Adrenal gland (tissue), 12 donors: Measurements from ENCODE around the gene ZNF799. TPM values are rescaled to one million over a fixed set of nuclear protein-coding genes. Genes with fewer than 3 reads are reported as not detected.
"Not testable (repeated sequence)": the region's sequence is repeated elsewhere in the genome, so short reads cannot be mapped to it uniquely, and the experiment has no call there.

ENCODE experiments used
- DNase-seq, 7 donors: peaks; one replicate each; pipeline ENCODE4 v3.0.0-alpha.2; 2019 to 2020
- H3K27ac ChIP-seq, 5 donors: fragments of 200-600 bp; sonication (generic) in 4 of 5; 1 replicate in 3 of 5; 2 replicates in 2 of 5; pipeline versions ENCODE4 v1.5.1 to v1.8.0; 2016 to 2020; ENCODE audit warnings: mild to moderate bottlenecking in 1 of 5
- H3K27me3 ChIP-seq: fragments of 200-600 bp; 2 replicates; pipeline ENCODE4 v1.8.0; 2021
- H3K36me3 ChIP-seq, 2 donors: fragments of 200-600 bp; replicated peaks in 1 of 2; 1 replicate in 1 of 2; 2 replicates in 1 of 2; pipeline versions ENCODE4 v1.5.1 to v1.8.0; 2018 to 2022
- H3K4me1 ChIP-seq, 2 donors: fragments of 200-600 bp; replicated peaks in 1 of 2; 1 replicate in 1 of 2; 2 replicates in 1 of 2; pipeline versions ENCODE4 v1.5.1 to v1.8.0; 2018 to 2021
- H3K4me3 ChIP-seq, 4 donors: fragments of 200-600 bp; sonication (generic) in 3 of 4; one replicate each; pipeline ENCODE4 v1.5.1; 2016 to 2018
- H3K9me3 ChIP-seq, 3 donors: fragments of 200-600 bp; sonication (generic) in 1 of 3; replicated peaks in 1 of 3; 1 replicate in 2 of 3; 2 replicates in 1 of 3; pipeline versions ENCODE4 v1.5.1 to v1.8.0; 2016 to 2021
- POLR2A ChIP-seq, 2 donors: fragments of 450-650 bp; IDR thresholded peaks; one replicate each; pipeline ENCODE4 v1.6.1; 2017; ENCODE audit warnings: antibody characterized with exemption in 2 of 2, mild to moderate bottlenecking in 2 of 2, moderate library complexity in 1 of 2
- WGBS, 4 donors: extraction: QIAGEN DNeasy Blood & Tissue Kit in 2 of 4; methylation state at CpG; one replicate each; pipeline versions ENCODE4 v1.1.5 to v1.1.7; 2013 to 2017; 5-methylcytosine and 5-hydroxymethylcytosine counted together
- intact Hi-C, 2 donors: fragments of 100-400 bp; cut with DNase I; formaldehyde crosslinking; loops; one replicate each; pipeline versions ENCODE4 v1.14.1 to v1.15.0; 2022 to 2023
- polyA plus RNA-seq, 3 donors: library from polyadenylated mRNA; stranded (reverse); fragments of 200-250 nt in 2 of 3; fragments of 350-450 nt in 1 of 3; fragmentation: Illumina TruSeq in 1 of 3; extraction: RNeasy Lipid Tissue Mini Kit (QIAGEN cat#74804) in 1 of 3; gene quantifications; one replicate each; pipeline ENCODE4 v1.2.3, GENCODE V29; 2013 to 2014
- total RNA-seq, 9 donors: library from RNA; depleted of rRNA in 4 of 9; stranded (reverse); fragments of >200 nt in 4 of 9; fragments of 120-200 nt in 1 of 9; fragmentation: NEBNext Ultra II Directional in 1 of 9; extraction: Animal tissue kit (Norgen Biotek cat#: 25700) in 1 of 9; gene quantifications; one replicate each; pipeline versions ENCODE4 v1.1.0 to v1.2.4, GENCODE V29; 2013 to 2023
- TF ChIP-seq, protein P1 (sequence below), 6 experiments: fragments of 450-650 bp in 4 of 6; fragments of 200-600 bp in 2 of 6; sonication (generic) in 1 of 6; IDR thresholded peaks; 1 replicate in 5 of 6; 2 replicates in 1 of 6; pipeline versions ENCODE4 v1.5.1 to v1.8.0; 2016 to 2021; ENCODE audit warnings: antibody characterized with exemption in 6 of 6, mild to moderate bottlenecking in 2 of 6, moderate library complexity in 1 of 6
- donor health status: healthy with polysubstance abuse.
- donor health status: Bipolar disorder and iron deficiency.
- donor health status: DM: yes; HTN: yes; CAD: no.
- donor health status: DM: no; HTN: no; CAD: no.
- donor health status: DM: no; HTN: no; CAD: no.
- donor health status: DM: yes; HTN: yes; CAD: no.

ZNF799 gene
- total and polyA plus RNA-seq, 12 donors, result 1.5 to 11.1 (median 3.8) TPM

DNA sequence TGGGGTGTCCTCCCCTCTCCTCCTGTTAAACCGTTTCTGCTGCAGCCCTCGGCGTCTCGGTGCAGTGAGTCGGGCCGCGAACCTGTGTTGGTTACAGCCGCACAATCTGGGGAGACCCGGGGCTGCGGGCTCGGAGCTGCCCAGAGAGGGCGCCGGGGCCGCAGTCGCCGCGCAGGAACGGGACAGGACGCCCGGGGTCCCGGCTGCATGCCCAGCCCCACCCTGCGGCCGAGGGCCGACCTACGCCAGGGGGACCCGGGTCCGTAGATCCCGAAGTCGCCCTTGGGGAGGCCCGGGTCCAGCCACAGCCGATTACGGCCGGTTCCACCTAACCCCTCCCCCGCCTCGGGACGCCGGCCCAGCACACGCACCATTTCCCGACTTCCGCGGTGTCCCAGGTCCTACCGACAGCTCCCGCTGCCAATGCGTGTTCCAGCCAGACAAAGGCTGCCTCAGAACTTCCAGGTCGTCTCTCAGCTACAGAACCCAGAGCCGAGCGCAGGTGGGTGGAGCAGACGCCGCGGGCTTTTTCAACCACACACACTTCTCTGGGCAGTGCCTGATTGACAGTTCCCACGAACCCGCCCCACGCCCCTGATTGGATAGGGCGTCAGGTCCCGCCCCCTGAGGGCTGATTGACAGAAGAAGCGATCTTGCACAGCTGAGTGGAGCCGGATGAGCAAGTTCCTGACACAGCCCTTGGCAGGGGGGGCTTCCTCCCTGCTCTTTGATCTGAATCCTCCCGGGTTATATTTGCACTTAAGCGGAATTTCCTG lies 39.7 kb upstream of the ZNF799 start, which contains the start of gene ZNF443:
Gene ZNF443 (minus strand): TSS at position 481 of the 776 bp plus-strand sequence. CDS start 107 bp downstream, at position 374.
- no peaks in the 10 kb centered on the region for H3K27me3 ChIP-seq
- peak; percentile 99 to 100 (median 99) for DNase-seq
- peak within 1 kb of the TSS; percentile 42 to 86 (median 68) for H3K4me3 ChIP-seq
- no peaks in the 10 kb centered on the region for H3K36me3 ChIP-seq
- H3K4me1 ChIP-seq, result no peaks in the 10 kb centered on the region
- peak within 1 kb of the TSS; percentile 39 to 89 (median 78) for H3K27ac ChIP-seq
- 0% methylated on average over 3 to 59 of the region's 59 CpGs for WGBS, 4 donors
- H3K9me3 ChIP-seq, result no peaks in the 10 kb centered on the region
- TF ChIP-seq, protein P1, sequence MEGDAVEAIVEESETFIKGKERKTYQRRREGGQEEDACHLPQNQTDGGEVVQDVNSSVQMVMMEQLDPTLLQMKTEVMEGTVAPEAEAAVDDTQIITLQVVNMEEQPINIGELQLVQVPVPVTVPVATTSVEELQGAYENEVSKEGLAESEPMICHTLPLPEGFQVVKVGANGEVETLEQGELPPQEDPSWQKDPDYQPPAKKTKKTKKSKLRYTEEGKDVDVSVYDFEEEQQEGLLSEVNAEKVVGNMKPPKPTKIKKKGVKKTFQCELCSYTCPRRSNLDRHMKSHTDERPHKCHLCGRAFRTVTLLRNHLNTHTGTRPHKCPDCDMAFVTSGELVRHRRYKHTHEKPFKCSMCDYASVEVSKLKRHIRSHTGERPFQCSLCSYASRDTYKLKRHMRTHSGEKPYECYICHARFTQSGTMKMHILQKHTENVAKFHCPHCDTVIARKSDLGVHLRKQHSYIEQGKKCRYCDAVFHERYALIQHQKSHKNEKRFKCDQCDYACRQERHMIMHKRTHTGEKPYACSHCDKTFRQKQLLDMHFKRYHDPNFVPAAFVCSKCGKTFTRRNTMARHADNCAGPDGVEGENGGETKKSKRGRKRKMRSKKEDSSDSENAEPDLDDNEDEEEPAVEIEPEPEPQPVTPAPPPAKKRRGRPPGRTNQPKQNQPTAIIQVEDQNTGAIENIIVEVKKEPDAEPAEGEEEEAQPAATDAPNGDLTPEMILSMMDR (IDR thresholded peaks at IDR 0.05), result no peak
- TF ChIP-seq POLR2A (IDR thresholded peaks at IDR 0.05), result peak; percentile 62 to 91
- intact Hi-C loops, result no loop called here

DNA sequence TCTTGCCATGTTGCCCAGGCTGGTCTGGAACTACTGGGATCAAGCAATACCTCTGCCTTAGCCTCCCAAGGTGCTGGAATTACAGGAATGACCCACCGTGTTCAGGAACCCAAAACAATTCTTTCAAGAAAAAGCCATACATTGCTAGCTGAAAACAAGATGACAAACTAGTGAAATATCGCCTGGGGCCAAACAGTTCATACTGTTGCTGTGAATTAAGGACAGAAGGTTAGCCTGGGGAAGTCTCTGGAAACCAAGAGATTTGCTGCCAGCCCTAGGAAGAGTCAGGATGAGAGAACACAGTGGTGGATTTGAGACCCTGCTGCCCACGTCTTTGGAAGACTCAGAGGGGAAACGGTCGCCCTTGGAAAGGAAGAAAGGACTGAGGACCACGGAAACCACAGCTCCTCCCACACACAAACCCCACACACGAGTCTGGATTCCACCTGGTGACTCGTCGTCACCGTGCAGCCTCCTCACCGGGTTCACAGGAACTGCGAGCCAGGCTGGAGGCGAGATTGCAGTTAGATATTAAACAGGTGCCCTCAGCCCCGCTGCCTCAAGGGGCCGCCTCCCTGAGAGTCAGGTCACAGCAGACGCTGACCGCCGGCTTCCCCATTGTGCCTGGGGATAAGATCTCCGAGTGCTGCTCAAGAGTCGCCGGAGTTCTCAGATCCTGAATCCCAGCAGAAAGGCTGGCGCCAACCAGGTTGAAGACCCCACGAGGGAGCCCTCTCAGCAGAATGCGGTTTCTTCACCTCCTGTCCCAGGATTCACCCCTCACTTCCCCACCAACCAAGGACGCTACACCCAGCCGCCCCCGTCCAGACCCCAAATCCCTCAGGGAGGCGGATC lies 38.8 kb upstream of the ZNF799 start:
- H3K4me3 ChIP-seq, result peak overlapping the region; percentile 42 to 86 (median 68)
- peak in 6 of 7 donors; percentile 7 to 53 (median 29) for DNase-seq
- WGBS, 4 donors, result 1 to 6% (median 2%) methylated on average over 7 to 21 of the region's 28 CpGs
- H3K36me3 ChIP-seq, H3K9me3 ChIP-seq, intact Hi-C loops, H3K27me3 ChIP-seq, H3K4me1 ChIP-seq: not testable (repeated sequence)
- H3K27ac ChIP-seq, result peak overlapping the region; percentile 39 to 89 (median 78)

DNA sequence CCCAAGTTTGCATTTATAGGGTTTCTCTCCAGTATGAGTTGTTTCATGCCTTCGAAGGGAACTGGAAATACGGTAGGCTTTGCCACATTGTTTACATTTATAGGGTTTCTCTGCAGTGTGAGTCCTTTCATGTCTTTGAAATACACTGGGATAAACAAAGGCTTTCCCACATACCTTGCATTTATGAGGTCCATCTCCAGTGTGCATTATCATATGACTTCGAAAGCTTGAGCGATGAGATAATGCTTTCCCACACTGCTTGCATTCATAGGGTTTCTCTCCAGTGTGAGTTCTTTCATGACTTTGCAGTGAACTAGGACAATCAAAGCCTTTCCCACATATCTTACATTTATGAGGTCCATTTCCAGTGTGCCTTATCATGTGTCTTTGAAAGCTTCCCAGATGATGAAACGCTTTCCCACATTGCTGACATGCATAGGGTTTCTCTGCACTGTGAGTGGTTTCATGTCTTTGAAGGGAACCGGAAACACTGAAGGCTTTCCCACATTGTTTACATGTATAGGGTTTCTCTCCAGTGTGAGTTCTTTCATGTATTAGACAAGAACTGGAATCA lies 29.7 kb upstream of the ZNF799 start:
- H3K4me1 ChIP-seq, H3K9me3 ChIP-seq, DNase-seq, H3K27me3 ChIP-seq, H3K36me3 ChIP-seq, H3K27ac ChIP-seq, intact Hi-C loops, H3K4me3 ChIP-seq: not testable (repeated sequence)
- 96 to 99% (median 97%) methylated on average over 6 of the region's 6 CpGs for WGBS, 4 donors

DNA sequence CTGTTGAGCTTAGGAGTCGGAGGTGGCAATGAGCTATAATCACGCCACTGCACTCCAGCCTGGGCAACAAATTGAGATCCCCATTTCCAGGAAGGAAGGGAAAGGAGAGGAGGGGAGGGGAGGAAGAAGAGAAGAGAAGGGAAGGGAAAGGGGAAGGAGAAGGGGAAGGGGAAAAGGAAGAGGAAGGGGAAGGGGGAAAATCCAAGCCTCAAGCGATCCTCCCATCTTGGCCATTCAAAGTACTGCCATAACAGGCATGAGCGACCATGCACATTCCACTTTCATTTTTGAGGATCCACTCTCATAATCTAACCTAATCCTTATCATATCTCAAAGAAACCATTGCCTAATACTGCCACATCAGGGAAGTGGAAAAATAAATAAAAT lies 24.8 kb upstream of the ZNF799 start:
- Histone ChIP-seq H3K27ac (no peak overlapping the region), H3K27me3 (no peaks in the 10 kb centered on the region), H3K4me3 (no peak overlapping the region), H3K9me3 (no peaks in the 10 kb centered on the region), H3K36me3 (peaks cover 0 to 3% of the 10 kb centered on the region in 2 donors), H3K4me1 (no peaks in the 10 kb centered on the region)
- DNase-seq, result no peak
- intact Hi-C loops, result no loop called here
- TF ChIP-seq, protein P1 (IDR thresholded peaks at IDR 0.05), result no peak
- TF ChIP-seq POLR2A (IDR thresholded peaks at IDR 0.05), result no peak
- 90 to 98% (median 96%) methylated on average over 4 of the region's 4 CpGs for WGBS, 4 donors
